Activated CD4-positive, alpha-beta T cell treated with anti-CD3 and anti-CD28 coated beads, Interleukin-2, amount 10 ng/mL, durations not matched to agents 7 days and 5 days (primary cell): ENCODE data around the gene SDC3. TPM values are rescaled to one million over a fixed set of nuclear protein-coding genes. Genes with fewer than 3 reads are reported as not detected.

ENCODE experiments used
- CTCF ChIA-PET: fragments of 350-600 bp; sonication (Branson Sonifier 250); formaldehyde crosslinking; loops from one replicate; lab custom pipeline; 2021; ENCODE audit warnings: antibody characterized with exemption; lab: Charles Lee
- POLR2A ChIA-PET: fragments of 350-600 bp; sonication (Branson Sonifier 250); formaldehyde crosslinking; loops from one replicate; lab custom pipeline; 2021; ENCODE audit warnings: antibody characterized with exemption; lab: Charles Lee
- DNase-seq: peaks from one replicate; pipeline ENCODE4 v3.0.0-alpha.2; 2020
- H3K27ac Mint-ChIP-seq: one replicate; pipeline ENCODE4 v1.8.0; 2021; ENCODE audit warnings: mild to moderate bottlenecking, moderate library complexity, mixed read lengths
- H3K27me3 Mint-ChIP-seq: one replicate; pipeline ENCODE4 v1.8.0; 2021; ENCODE audit warnings: mixed read lengths
- H3K36me3 Mint-ChIP-seq: one replicate; pipeline ENCODE4 v1.8.0; 2021; ENCODE audit warnings: low read depth, mixed read lengths
- H3K4me1 Mint-ChIP-seq: one replicate; pipeline ENCODE4 v1.8.0; 2021; ENCODE audit warnings: mixed read lengths
- H3K4me3 Mint-ChIP-seq: one replicate; pipeline ENCODE4 v1.8.0; 2021; ENCODE audit warnings: mild to moderate bottlenecking, moderate library complexity, mixed read lengths
- H3K9me3 Mint-ChIP-seq: one replicate; pipeline ENCODE4 v1.8.0; 2021; ENCODE audit warnings: mixed read lengths
- total RNA-seq, 2 experiments: library from RNA; stranded (reverse); gene quantifications; one replicate each; pipeline ENCODE4 v1.2.3, GENCODE V29; 2021

SDC3 gene
- total RNA-seq, 2 experiments from 2014 or later, result 0.10 to 0.12 TPM

DNA sequence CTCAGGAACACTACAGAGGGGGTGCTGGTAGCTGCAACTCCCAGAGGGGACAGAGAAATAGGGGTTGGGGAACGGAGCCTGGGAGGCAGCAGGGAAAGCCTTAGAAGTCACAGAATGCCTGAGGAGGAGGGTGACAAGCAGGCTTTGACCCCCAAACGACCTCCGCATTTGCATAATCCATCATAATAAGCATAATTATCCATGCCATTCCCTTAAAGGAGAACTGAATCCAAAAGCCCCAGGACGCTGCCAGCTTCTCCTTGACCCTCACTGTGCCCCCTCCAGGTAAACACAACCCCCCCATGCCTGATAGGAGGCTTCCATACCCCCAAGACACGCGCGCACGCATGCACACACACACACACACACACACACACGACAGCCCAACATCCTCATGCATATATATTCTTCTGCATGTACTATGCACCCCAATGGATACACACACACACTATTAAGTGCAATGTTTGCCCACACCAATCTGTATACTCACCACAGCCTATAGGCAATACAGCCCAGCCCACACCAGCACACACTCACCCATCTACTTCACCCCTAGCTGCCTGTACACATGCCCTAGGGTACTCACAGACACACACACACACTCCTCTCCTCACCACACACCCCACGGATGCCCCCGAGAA is 27.8 kb downstream of the SDC3 start:
- no peak for DNase-seq

DNA sequence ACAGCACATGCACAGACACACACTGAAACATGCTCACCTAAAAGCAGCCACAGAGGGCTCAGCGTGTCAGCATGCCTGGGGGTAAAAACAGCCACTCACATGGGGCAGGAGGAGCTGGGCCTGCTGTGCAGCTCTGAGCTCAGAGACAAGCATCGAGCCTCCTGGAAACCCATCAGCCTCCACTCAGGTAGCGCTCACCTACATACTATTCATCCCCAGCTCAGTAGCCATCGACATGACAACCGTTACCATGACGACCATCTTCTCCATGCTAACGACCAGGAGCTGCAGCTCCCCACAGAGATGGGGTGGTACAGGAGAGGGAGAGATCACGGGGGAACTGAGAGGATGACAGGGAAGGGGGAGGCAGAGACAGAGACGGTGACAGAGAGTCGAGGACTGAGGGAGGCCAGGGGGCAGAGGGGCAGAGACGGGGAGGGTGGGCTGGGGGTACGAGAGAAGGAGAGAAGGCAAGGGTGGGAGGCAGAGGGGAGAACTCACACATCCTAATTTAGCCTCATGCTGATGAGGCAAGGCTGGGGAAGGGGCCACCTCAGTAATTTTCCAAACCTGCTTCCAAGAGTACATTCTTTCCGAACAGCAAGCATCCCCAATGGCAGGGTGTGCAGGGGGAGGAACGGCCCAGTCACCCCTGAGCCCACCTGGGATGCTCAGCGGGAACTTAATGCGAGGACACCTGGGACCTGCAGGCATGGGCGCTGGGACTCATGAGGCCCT is 28.4 kb downstream of the SDC3 start:
- CTCF ChIA-PET, result interaction anchor here (0.6 to 1.4 kb wide), 3 partner anchors 13 to 78 kb away, joined by 3 read pairs; no protein-coding TSS in a partner anchor
- Mint-ChIP-seq H3K9me3 (no peaks in the 10 kb centered on the region), H3K36me3 (no peaks in the 10 kb centered on the region), H3K4me1 (no peaks in the 10 kb centered on the region), H3K27ac (no peak overlapping the region), H3K27me3 (peaks cover 24% of the 10 kb centered on the region), H3K4me3 (no peak overlapping the region)
- no peak for DNase-seq
- POLR2A ChIA-PET, result no interaction called here

More for the DNA sequence above, 27.8 kb downstream of the SDC3 start:
- ChIA-PET POLR2A (no interaction called here), CTCF (interaction anchor here (1.4 kb wide), 1 partner anchor 79 kb away, joined by 3 read pairs; no protein-coding TSS in a partner anchor)
- peaks cover 24% of the 10 kb centered on the region for H3K27me3 Mint-ChIP-seq
- H3K4me3 Mint-ChIP-seq, result no peak overlapping the region
- H3K4me1 Mint-ChIP-seq, result no peaks in the 10 kb centered on the region
- H3K9me3 Mint-ChIP-seq, result no peaks in the 10 kb centered on the region
- no peak overlapping the region for H3K27ac Mint-ChIP-seq
- H3K36me3 Mint-ChIP-seq, result no peaks in the 10 kb centered on the region

- Mint-ChIP-seq H3K27ac (no peak overlapping the region), H3K4me1 (no peaks in the 10 kb centered on the region), H3K9me3 (no peaks in the 10 kb centered on the region), H3K36me3 (no peaks in the 10 kb centered on the region), H3K27me3 (peaks cover 21% of the 10 kb centered on the region), H3K4me3 (no peak overlapping the region)
- POLR2A ChIA-PET, result no interaction called here
- DNase-seq, result no peak
- CTCF ChIA-PET, result interaction anchor here (0.6 to 1.4 kb wide), 3 partner anchors 13 to 77 kb away, joined by 3 read pairs; no protein-coding TSS in a partner anchor
Observed at GRCh38 chr1:30879126-30879786, 29.3 kb downstream of the SDC3 start.

DNA sequence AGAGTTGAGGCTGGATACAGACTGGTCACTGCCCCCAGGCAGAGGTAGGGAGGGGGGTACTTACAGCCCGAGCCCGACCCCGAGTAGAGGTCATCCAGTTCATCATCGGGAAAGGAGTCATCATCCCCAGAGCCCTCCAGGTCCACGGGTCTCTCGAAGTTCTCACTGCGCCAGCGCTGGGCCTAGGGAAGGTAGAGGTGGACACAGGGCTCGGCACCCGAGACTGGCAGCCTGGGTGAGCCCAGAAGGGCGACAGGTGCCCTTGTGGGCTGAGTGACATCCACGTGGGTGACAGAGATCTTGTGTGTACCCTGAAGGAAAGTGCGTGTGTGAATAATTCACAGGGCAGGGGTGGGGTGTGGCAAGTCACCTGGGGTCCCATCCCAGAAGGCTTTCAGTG is 30.0 kb downstream of the SDC3 start:
- peaks cover 21% of the 10 kb centered on the region for H3K27me3 Mint-ChIP-seq
- no peaks in the 10 kb centered on the region for H3K9me3 Mint-ChIP-seq
- H3K27ac Mint-ChIP-seq, result no peak overlapping the region
- no peaks in the 10 kb centered on the region for H3K4me1 Mint-ChIP-seq
- CTCF ChIA-PET, result no interaction called here
- no peak overlapping the region for H3K4me3 Mint-ChIP-seq
- no peaks in the 10 kb centered on the region for H3K36me3 Mint-ChIP-seq
- DNase-seq, result no peak
- POLR2A ChIA-PET, result no interaction called here

DNA sequence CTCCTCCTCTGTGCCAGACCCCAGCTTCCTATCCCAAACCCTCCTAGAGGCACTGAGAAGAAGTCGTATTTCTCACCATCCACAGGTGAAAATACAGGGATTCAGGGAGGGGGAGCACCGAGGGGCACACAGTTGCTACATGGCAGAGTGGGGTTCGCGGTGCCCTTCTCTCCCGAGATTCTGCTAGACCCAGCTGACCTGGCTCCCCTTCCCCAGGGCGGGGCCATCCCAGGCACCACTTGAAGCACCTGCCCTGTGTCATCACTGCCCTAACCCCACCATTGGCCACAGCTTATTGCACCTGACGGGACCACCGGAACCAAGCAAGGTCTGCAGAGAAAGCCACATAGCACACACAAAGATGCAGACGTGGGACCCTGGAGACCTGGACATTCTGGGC is 30.5 kb downstream of the SDC3 start:
- Mint-ChIP-seq H3K4me1 (no peaks in the 10 kb centered on the region), H3K27me3 (peaks cover 20% of the 10 kb centered on the region), H3K9me3 (no peaks in the 10 kb centered on the region), H3K36me3 (no peaks in the 10 kb centered on the region), H3K27ac (no peak overlapping the region), H3K4me3 (no peak overlapping the region)
- POLR2A ChIA-PET, result interaction anchor here (0.6 kb wide), 1 partner anchor 149 kb away, joined by 3 read pairs; no protein-coding TSS in a partner anchor
- CTCF ChIA-PET, result no interaction called here
- no peak for DNase-seq

- ChIA-PET CTCF (no interaction called here), POLR2A (no interaction called here)
- H3K4me1 Mint-ChIP-seq, result no peaks in the 10 kb centered on the region
- DNase-seq, result no peak
- H3K9me3 Mint-ChIP-seq, result peaks cover under 1% of the 10 kb centered on the region
- H3K36me3 Mint-ChIP-seq, result no peaks in the 10 kb centered on the region
- no peak overlapping the region for H3K27ac Mint-ChIP-seq
- no peak overlapping the region for H3K4me3 Mint-ChIP-seq
- peaks cover 19% of the 10 kb centered on the region for H3K27me3 Mint-ChIP-seq
Observed at GRCh38 chr1:30877205-30877912, 31.2 kb downstream of the SDC3 start.

DNA sequence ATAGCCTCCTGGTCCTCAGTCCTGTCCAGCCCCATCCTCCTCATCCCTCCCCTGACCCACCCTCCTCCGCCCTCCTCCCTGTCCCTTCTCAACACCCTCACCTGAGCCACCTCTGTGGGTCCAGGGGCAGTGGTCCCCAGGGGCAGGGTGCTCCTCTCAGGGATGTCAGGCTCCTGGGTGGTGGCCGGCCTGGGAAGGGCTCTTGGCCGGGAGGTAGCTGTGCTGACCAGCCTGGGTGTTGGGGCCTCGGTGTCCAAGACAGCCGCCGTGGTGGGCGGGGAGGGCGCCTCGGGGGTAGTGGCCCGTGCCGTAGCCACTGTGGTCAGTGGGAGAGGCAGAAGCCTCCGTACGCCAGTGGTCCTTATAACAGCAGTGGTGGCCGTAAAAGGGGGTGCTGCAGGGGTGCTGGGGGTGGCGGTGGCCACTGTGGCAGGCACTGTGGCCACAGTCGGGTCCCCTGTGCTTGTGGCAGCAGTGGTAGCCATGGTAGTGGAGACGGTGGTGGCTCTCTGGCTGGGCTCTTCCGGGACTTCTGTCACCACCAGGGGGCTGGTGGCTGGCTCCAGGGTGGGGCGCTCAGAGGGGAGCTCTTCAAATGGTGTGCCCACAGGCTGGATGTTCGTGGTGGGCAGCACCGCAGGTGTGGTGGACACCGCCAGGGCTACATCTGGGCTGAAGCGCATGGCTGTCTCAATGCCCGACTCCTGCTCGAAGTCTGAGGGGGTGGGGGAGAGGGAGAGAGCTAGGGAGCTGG is 31.9 kb downstream of the SDC3 start:
- Mint-ChIP-seq H3K4me3 (no peak overlapping the region), H3K27ac (no peak overlapping the region), H3K27me3 (peaks cover 12% of the 10 kb centered on the region), H3K36me3 (no peaks in the 10 kb centered on the region), H3K4me1 (no peaks in the 10 kb centered on the region), H3K9me3 (peaks cover 6% of the 10 kb centered on the region)
- DNase-seq, result no peak
- POLR2A ChIA-PET, result no interaction called here
- CTCF ChIA-PET, result no interaction called here

DNA sequence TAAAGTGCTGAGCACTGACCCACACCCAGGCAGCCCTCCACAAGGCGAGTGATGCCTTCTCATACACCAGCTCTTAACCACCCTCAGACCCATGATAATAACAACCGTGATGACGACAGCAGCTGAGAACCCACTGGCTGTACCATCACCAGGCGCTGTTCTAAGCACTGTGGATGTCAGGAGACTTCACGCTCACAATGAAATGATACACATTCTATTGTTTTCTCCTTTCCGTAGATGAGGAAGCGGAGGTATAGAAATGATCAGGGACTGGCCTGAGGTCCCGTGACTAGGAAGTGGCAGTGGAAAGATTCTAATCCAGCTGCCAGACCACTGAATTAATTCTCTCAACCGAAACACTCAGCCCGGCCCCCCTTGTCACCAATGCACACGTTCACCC is 32.6 kb downstream of the SDC3 start:
- peaks cover 6% of the 10 kb centered on the region for H3K9me3 Mint-ChIP-seq
- ChIA-PET CTCF (no interaction called here), POLR2A (no interaction called here)
- DNase-seq, result no peak
- peaks cover 7% of the 10 kb centered on the region for H3K27me3 Mint-ChIP-seq
- H3K36me3 Mint-ChIP-seq, result no peaks in the 10 kb centered on the region
- H3K4me1 Mint-ChIP-seq, result no peaks in the 10 kb centered on the region
- no peak overlapping the region for H3K4me3 Mint-ChIP-seq
- H3K27ac Mint-ChIP-seq, result no peak overlapping the region

DNA sequence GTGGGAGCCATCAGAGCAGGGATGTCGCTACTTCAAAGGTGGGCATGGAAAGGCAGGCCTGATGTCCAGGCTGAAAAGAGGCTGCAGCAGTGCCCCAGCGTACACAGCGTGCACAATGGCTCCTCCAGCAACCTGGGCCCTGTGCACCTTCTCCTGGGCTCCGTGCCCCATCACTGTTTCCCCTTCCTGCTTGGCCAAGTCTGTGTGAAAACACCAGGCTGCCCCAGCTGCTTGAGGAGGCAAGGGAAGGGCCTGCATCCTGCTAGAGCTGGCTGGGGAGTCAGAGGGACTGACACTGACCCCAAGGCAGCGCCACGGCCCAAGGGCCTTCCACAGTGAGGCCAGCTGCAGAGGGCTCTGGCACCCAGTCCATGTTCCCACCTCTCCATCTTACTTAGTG is 33.4 kb downstream of the SDC3 start:
- ChIA-PET POLR2A (no interaction called here), CTCF (interaction anchor here (0.9 kb wide), 1 partner anchor 9 kb away, joined by 3 read pairs; no protein-coding TSS in a partner anchor)
- Mint-ChIP-seq H3K27ac (no peak overlapping the region), H3K4me1 (no peaks in the 10 kb centered on the region), H3K36me3 (no peaks in the 10 kb centered on the region), H3K27me3 (peaks cover 6% of the 10 kb centered on the region), H3K9me3 (peaks cover 6% of the 10 kb centered on the region), H3K4me3 (no peak overlapping the region)
- DNase-seq, result no peak

- DNase-seq, result no peak
- Mint-ChIP-seq H3K36me3 (no peaks in the 10 kb centered on the region), H3K4me1 (peaks cover 2% of the 10 kb centered on the region), H3K27ac (no peak overlapping the region), H3K4me3 (no peak overlapping the region), H3K27me3 (peaks cover 6% of the 10 kb centered on the region), H3K9me3 (peaks cover 6% of the 10 kb centered on the region)
- ChIA-PET POLR2A (no interaction called here), CTCF (no interaction called here)
Observed at GRCh38 chr1:30874176-30874575, 34.4 kb downstream of the SDC3 start.

DNA sequence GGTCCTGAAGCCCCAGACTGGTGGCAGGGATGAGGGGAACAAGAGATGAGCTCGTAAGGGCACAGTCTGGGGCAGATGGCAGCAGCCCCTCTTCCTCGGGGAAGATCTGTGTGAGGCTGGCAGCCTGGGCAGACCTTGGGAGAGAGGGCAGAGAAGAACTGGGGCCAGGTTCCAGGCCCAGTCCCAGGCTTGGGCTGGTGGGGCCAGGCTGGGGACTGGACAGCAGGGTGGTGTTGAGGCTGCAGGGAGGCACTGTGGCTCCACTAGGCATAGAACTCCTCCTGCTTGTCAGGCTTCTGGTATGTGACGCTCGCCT is 35.7 kb downstream of the SDC3 start:
- DNase-seq, result no peak
- Mint-ChIP-seq H3K4me3 (no peak overlapping the region), H3K9me3 (peaks cover 6% of the 10 kb centered on the region), H3K36me3 (no peaks in the 10 kb centered on the region), H3K4me1 (peaks cover 5% of the 10 kb centered on the region), H3K27ac (no peak overlapping the region), H3K27me3 (peaks cover 5% of the 10 kb centered on the region)
- ChIA-PET CTCF (interaction anchor here (1.1 to 1.4 kb wide), 2 partner anchors 18 to 87 kb away, joined by 3 to 4 read pairs; no protein-coding TSS in a partner anchor), POLR2A (no interaction called here)
